Breast epithelium (tissue), 3 donors: ENCODE data around the gene ANP32A.

Experiments
- CTCF ChIP-seq, 3 donors: fragments of 450-650 bp; IDR thresholded peaks; one replicate each; pipeline ENCODE4 v1.5.1; 2016 to 2017; ENCODE audit warnings: antibody characterized with exemption in 3 of 3, mild to moderate bottlenecking in 3 of 3, moderate library complexity in 3 of 3
- POLR2A ChIP-seq: fragments of 450-650 bp; IDR thresholded peaks from one replicate; pipeline ENCODE4 v1.6.1; 2016; ENCODE audit warnings: antibody characterized with exemption, mild to moderate bottlenecking, moderate library complexity
- POLR2AphosphoS5 ChIP-seq, 3 donors: sonication (generic); formaldehyde crosslinking; IDR thresholded peaks; one replicate each; pipeline ENCODE4 v1.6.1; 2017; ENCODE audit warnings: antibody characterized with exemption in 3 of 3

GRCh38 chr15:68818066-68818768 is 2.5 kb downstream of the ANP32A start:
- TF ChIP-seq POLR2A (no peak), CTCF (IDR thresholded peaks at IDR 0.05) (no peak), POLR2AphosphoS5 (IDR thresholded peaks at IDR 0.05) (peak in 2 of 3 donors; percentile 60 to 63)
